Mucosa of rectum (tissue), 2 donors: ENCODE data around the gene UBR4.

Experiments used
- H3K27ac ChIP-seq, 2 donors: one replicate each; pipeline ENCODE4 v1.7.0; 2013; ENCODE audit warnings: inconsistent platforms in 2 of 2, low read depth in 2 of 2, low read length in 2 of 2
- H3K27me3 ChIP-seq, 2 donors: one replicate each; pipeline ENCODE4 v1.7.0; 2013; ENCODE audit warnings: low read length in 2 of 2; ENCODE audit not compliant: control insufficient read depth in 2 of 2, insufficient read depth in 2 of 2
- H3K36me3 ChIP-seq, 2 donors: one replicate each; pipeline ENCODE4 v1.7.0; 2013; ENCODE audit warnings: low read length in 2 of 2; ENCODE audit not compliant: control insufficient read depth in 2 of 2, insufficient read depth in 2 of 2
- H3K4me1 ChIP-seq, 2 donors: one replicate each; pipeline ENCODE4 v1.7.0; 2013; ENCODE audit warnings: low read length in 2 of 2, mild to moderate bottlenecking in 1 of 2; ENCODE audit not compliant: control insufficient read depth in 2 of 2, insufficient read depth in 2 of 2
- H3K4me3 ChIP-seq, 2 donors: one replicate each; pipeline ENCODE4 v1.7.0; 2013; ENCODE audit warnings: low read length in 2 of 2
- H3K9ac ChIP-seq, 2 donors: one replicate each; pipeline ENCODE4 v1.7.0; 2013; ENCODE audit warnings: low read length in 2 of 2, low read depth in 1 of 2, mild to moderate bottlenecking in 1 of 2
- H3K9me3 ChIP-seq, 2 donors: one replicate each; pipeline ENCODE4 v1.7.0; 2013; ENCODE audit warnings: low read length in 2 of 2; ENCODE audit not compliant: control insufficient read depth in 2 of 2
- donor health status: healthy.
- donor health status: Normal muscosa, but diverticular disease.

The UBR4 gene

DNA sequence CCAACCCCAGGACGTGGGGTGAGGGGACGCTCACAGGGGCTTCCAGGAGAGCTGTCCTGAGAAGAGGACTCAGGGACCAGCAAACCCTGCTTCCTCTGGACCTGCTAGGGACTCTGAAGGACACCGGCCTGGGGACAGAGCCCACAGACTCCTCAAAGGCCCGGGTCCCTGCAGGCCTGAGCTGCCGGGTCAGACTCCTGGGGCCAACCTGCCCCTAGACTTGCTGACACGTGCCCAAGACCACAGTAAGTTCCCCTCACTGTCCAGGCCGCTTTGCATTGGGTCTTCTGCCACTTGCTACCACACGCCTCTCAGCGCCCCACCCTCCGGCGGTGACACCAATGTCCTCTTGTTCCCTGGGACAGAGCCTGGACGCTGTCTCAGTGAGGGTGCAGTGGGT is 146.9 kb downstream of the UBR4 start:
- Histone ChIP-seq H3K9ac (no peak overlapping the region), H3K4me3 (no peak overlapping the region), H3K36me3 (no peaks in the 10 kb centered on the region), H3K9me3 (no peaks in the 10 kb centered on the region), H3K27me3 (peaks cover 4 to 5% of the 10 kb centered on the region in 2 donors), H3K27ac (no peak overlapping the region), H3K4me1 (peaks cover 15 to 21% of the 10 kb centered on the region in 2 donors)

DNA sequence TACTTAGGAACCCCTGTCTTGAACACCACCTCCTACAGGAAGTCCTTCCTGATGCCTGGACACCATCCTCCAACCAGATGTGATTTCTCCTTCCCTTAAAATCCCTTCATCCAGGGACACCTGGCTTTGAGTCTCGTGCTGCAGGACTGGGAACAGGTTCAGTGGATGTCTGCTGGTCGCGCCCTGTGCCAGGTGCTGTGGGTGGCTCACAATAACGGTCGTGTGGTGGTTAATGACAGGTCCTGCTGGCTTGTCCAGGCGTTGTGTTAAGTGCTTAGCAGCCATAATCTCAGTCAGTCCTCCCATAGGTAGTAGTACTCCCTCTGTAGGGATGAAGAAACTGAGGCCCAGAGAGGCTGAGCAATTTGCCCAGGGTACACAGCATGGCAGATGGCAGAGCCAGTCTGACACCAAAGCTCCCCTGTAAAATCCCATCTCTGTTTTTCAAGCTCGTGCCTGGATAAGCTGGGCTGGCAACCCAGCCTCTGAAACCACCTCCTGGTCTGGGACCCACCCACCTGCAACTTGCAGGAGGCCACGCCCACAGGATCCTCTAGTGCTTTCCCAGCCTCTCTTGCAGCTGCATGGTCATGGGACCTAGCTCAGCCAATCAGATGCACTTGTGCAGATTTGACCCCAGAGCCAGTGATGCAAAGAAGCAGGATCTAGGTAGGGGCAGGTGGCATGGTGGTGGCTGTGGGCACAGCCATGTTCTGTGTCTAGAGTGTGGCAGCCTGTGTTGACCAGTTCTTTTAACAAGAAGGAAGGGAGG is 147.6 kb downstream of the UBR4 start:
- no peak overlapping the region for H3K4me3 ChIP-seq
- no peak overlapping the region for H3K9ac ChIP-seq
- peaks cover 14 to 19% of the 10 kb centered on the region in 2 donors for H3K4me1 ChIP-seq
- peaks cover 4 to 5% of the 10 kb centered on the region in 2 donors for H3K27me3 ChIP-seq
- no peak overlapping the region for H3K27ac ChIP-seq
- H3K9me3 ChIP-seq, result no peaks in the 10 kb centered on the region
- H3K36me3 ChIP-seq, result no peaks in the 10 kb centered on the region

GRCh38 chr1:19061798-19062197 is 148.3 kb downstream of the UBR4 start:
- Histone ChIP-seq H3K4me3 (no peak overlapping the region), H3K27ac (no peak overlapping the region), H3K36me3 (no peaks in the 10 kb centered on the region), H3K4me1 (peaks cover 7 to 12% of the 10 kb centered on the region in 2 donors), H3K27me3 (peaks cover 3 to 4% of the 10 kb centered on the region in 2 donors), H3K9ac (no peak overlapping the region), H3K9me3 (no peaks in the 10 kb centered on the region)

DNA sequence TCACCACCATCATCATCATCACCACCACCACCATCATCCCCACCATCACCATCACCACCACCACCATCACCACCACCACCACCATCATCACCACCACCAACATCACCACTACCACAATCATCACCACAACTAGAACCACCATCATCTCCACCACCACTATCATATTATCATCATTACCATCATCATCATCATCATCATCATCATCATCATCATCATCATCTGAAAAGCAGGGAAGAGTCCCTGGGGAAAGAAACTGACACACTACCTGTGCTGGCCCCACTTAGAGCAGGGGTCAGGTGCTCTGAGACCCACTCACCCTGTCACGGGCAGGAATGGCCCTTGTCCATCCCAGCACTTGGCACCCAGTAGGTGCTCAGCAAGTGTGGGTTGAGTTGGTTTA is 148.7 kb downstream of the UBR4 start:
- peaks cover 5 to 8% of the 10 kb centered on the region in 2 donors for H3K4me1 ChIP-seq
- no peaks in the 10 kb centered on the region for H3K36me3 ChIP-seq
- H3K9ac ChIP-seq, result no peak overlapping the region
- H3K27ac ChIP-seq, result no peak overlapping the region
- no peaks in the 10 kb centered on the region for H3K9me3 ChIP-seq
- peaks cover 3 to 4% of the 10 kb centered on the region in 2 donors for H3K27me3 ChIP-seq
- H3K4me3 ChIP-seq, result no peak overlapping the region

DNA sequence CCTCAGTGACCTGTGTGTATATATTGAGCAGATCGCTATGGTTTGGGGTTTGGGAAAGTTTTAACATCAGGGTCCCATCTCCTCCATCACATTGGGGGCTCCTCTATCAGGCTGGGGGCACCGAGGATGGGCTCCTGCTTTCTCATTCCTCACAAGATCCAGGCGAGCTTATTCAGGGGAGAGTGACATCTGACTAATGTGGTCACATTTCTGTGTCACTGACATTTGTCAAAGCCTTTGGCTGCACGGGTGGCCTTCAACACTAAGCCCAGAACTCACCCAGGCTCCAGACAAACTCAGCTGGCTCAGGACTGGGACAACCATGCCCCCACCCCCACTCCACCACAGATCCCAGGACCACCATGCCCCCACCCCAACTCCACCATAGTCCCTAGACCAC is 150.3 kb downstream of the UBR4 start:
- Histone ChIP-seq H3K4me1 (no peaks in the 10 kb centered on the region), H3K4me3 (no peak overlapping the region), H3K9me3 (no peaks in the 10 kb centered on the region), H3K9ac (no peak overlapping the region), H3K36me3 (no peaks in the 10 kb centered on the region), H3K27me3 (peaks cover 3 to 4% of the 10 kb centered on the region in 2 donors), H3K27ac (no peak overlapping the region)

DNA sequence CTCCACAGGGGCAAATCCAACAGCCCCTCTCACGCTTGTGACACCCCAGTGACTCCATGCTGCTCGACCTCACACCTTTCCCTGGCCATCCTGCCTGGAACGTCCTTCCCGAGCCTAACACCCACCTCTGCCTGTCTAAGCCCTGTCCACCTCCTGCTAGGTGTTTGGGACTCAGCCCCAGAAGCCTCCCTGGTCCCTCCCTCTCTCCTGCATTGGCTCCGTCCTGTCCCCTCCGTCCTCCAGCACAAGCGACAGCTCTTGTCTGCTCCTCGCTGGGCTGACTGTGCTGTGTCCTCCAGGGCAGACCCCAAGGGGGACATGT is 151.6 kb downstream of the UBR4 start:
- Histone ChIP-seq H3K9ac (no peak overlapping the region), H3K36me3 (no peaks in the 10 kb centered on the region), H3K27ac (no peak overlapping the region), H3K4me1 (no peaks in the 10 kb centered on the region), H3K9me3 (no peaks in the 10 kb centered on the region), H3K27me3 (peaks cover 9% of the 10 kb centered on the region in 2 donors), H3K4me3 (no peak overlapping the region)

- Histone ChIP-seq H3K27ac (no peak overlapping the region), H3K36me3 (no peaks in the 10 kb centered on the region), H3K27me3 (peaks cover 9 to 10% of the 10 kb centered on the region in 2 donors), H3K9me3 (no peaks in the 10 kb centered on the region), H3K4me3 (no peak overlapping the region), H3K4me1 (no peaks in the 10 kb centered on the region), H3K9ac (no peak overlapping the region)
These were observed 152.1 kb downstream of the UBR4 start for GRCh38 chr1:19057784-19058475.

DNA sequence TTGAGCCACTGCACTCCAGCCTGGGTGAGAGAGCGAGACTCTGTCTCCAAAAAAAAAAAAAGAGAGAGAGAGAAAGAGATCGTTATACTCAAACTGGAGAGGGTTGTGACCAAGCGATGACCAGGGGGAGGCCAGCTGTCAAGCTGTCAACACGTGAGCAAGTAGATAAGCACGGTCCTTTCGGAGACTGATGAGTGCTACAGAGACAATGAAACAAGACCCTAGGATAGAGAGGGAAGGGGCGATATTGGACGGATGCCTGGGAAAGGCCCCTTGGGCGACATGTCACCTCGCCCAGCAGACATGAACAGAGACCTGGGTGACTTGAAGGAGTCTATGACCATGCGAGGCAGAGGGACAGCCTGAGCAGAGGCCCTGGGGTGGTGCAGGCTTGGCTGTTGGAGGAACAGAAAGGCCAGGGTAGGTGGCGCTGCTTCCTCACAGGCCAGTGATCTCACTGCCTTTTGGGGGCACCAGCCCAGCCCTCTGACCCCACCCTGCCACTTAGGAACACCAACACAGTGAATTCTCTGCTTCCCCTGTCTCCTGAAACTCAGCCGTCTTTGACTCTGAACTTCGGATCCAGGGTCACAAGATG is 152.8 kb downstream of the UBR4 start:
- no peak overlapping the region for H3K4me3 ChIP-seq
- peaks cover 9 to 10% of the 10 kb centered on the region in 2 donors for H3K27me3 ChIP-seq
- H3K4me1 ChIP-seq, result no peaks in the 10 kb centered on the region
- no peaks in the 10 kb centered on the region for H3K36me3 ChIP-seq
- no peaks in the 10 kb centered on the region for H3K9me3 ChIP-seq
- H3K27ac ChIP-seq, result no peak overlapping the region
- H3K9ac ChIP-seq, result no peak overlapping the region

DNA sequence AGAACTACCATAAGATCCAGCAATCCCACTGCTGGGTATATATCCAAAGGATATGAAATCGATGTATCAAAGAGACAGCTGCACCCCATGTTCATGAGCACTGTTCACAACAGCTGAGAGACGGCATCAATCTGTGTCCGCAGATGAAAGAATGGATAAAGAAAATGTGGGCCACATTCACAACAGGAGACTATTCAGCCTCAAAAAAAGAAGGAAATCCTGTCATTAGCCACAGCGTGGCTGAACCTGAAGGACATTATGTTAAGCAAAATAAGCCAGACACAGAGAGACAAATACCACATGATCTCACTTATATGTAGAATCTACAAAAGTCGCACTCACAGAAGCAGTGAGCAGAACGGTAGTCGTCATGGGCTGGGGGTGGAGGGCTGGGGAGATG is 154.4 kb downstream of the UBR4 start:
- H3K4me3 ChIP-seq, result no peak overlapping the region
- H3K27me3 ChIP-seq, result peaks cover 9 to 10% of the 10 kb centered on the region in 2 donors
- no peaks in the 10 kb centered on the region for H3K4me1 ChIP-seq
- H3K36me3 ChIP-seq, result no peaks in the 10 kb centered on the region
- no peaks in the 10 kb centered on the region for H3K9me3 ChIP-seq
- H3K9ac ChIP-seq, result no peak overlapping the region
- no peak overlapping the region for H3K27ac ChIP-seq

- H3K27ac ChIP-seq, result no peak overlapping the region
- H3K27me3 ChIP-seq, result peaks cover 9 to 10% of the 10 kb centered on the region in 2 donors
- no peak overlapping the region for H3K4me3 ChIP-seq
- H3K9ac ChIP-seq, result no peak overlapping the region
- no peaks in the 10 kb centered on the region for H3K4me1 ChIP-seq
- H3K36me3 ChIP-seq, result no peaks in the 10 kb centered on the region
- H3K9me3 ChIP-seq, result no peaks in the 10 kb centered on the region
These were observed 155.1 kb downstream of the UBR4 start for GRCh38 chr1:19055001-19055400.
